GM10847 (cell line): Measurements from ENCODE around the gene METTL16.

Experiments used
- POLR2A ChIP-seq: IDR thresholded peaks from 2 replicates; pipeline ENCODE4 v1.6.1; 2011; ENCODE audit not compliant: insufficient read length; ENCODE audit errors: extremely low read depth

Gene METTL16

GRCh38 chr17:2455956-2456355 is 55.7 kb downstream of the METTL16 start:
- no peak for TF ChIP-seq POLR2A

GRCh38 chr17:2453866-2454265 is 57.8 kb downstream of the METTL16 start:
- TF ChIP-seq POLR2A: no peak

- TF ChIP-seq POLR2A: no peak
Observed at GRCh38 chr17:2453325-2453724, 58.4 kb downstream of the METTL16 start.

- no peak for TF ChIP-seq POLR2A
Observed at GRCh38 chr17:2452216-2452750, 59.4 kb downstream of the METTL16 start.

- TF ChIP-seq POLR2A: no peak
Observed at GRCh38 chr17:2450016-2450650, 61.6 kb downstream of the METTL16 start.

- no peak for TF ChIP-seq POLR2A
Observed at GRCh38 chr17:2449486-2449885, 62.2 kb downstream of the METTL16 start.

- TF ChIP-seq POLR2A: no peak
Observed at GRCh38 chr17:2445638-2446037, 66.0 kb downstream of the METTL16 start.

GRCh38 chr17:2444382-2444781 is 67.3 kb downstream of the METTL16 start:
- TF ChIP-seq POLR2A: no peak

- no peak for TF ChIP-seq POLR2A
Observed at GRCh38 chr17:2442166-2442565, 69.5 kb downstream of the METTL16 start.

- no peak for TF ChIP-seq POLR2A
Observed at GRCh38 chr17:2440930-2441329, 70.8 kb downstream of the METTL16 start.

- no peak for TF ChIP-seq POLR2A
Observed at GRCh38 chr17:2438823-2439222, 72.9 kb downstream of the METTL16 start.

- TF ChIP-seq POLR2A: no peak
Observed at GRCh38 chr17:2436316-2436905, 75.3 kb downstream of the METTL16 start.

- TF ChIP-seq POLR2A: no peak
Observed at GRCh38 chr17:2435862-2436261, 75.8 kb downstream of the METTL16 start.

GRCh38 chr17:2435181-2435741 is 76.4 kb downstream of the METTL16 start:
- no peak for TF ChIP-seq POLR2A

- no peak for TF ChIP-seq POLR2A
Observed at GRCh38 chr17:2433696-2434095, 78.0 kb downstream of the METTL16 start.

- no peak for TF ChIP-seq POLR2A
Observed at GRCh38 chr17:2427910-2428309, 83.8 kb downstream of the METTL16 start.
